GM12878 (cell line): ENCODE data around the gene MYH9. TPM values are rescaled to one million over a fixed set of nuclear protein-coding genes. Genes with fewer than 3 reads are reported as not detected.

Experiments
- ATAC-seq: fragments of 200-7000 bp; cut with Tn5 transposase; 3 replicates; pipeline ENCODE4 v1.9.1; 2020; ENCODE audit warnings: mild to moderate bottlenecking, moderate library complexity
- BruUV-seq: library from RNA; stranded (reverse); fragments of 400-500 nt; replicated peaks from 2 replicates; lab custom pipeline; 2021; lab: Mats Ljungman, UMichigan
- CTCF ChIA-PET: fragments of 300-600 bp; sonication (Branson Sonifier 250); formaldehyde crosslinking; extraction: SDS; loops from one replicate; lab custom pipeline; 2021; ENCODE audit warnings: inconsistent platforms; lab: Yijun Ruan, JAX
- POLR2A ChIA-PET: fragments of 350-600 bp; formaldehyde crosslinking; extraction: SDS; loops from one replicate; lab custom pipeline; 2021; ENCODE audit warnings: inconsistent platforms; lab: Charles Lee
- RAD21 ChIA-PET: fragments of 300-600 bp; sonication (Branson Sonifier 250); formaldehyde crosslinking; loops from one replicate; lab custom pipeline; 2023; ENCODE audit warnings: antibody characterized with exemption; ENCODE audit not compliant: unreplicated experiment; lab: Charles Lee
- SMC1A ChIA-PET: fragments of 300-600 bp; sonication (Branson Sonifier 250); formaldehyde crosslinking; loops from one replicate; lab custom pipeline; 2023; ENCODE audit not compliant: unreplicated experiment, uncharacterized antibody; lab: Charles Lee
- DNase-seq: peaks from one replicate; pipeline ENCODE4 v3.0.0-alpha.2; 2011; ENCODE audit warnings: low read depth, low spot score
- FAIRE-seq: peaks from 3 replicates; lab custom pipeline; 2011; peaks lifted over from hg19 to GRCh38; lab: Jason Lieb, UNC
- H2AFZ ChIP-seq: 2 replicates; pipeline ENCODE4 v1.6.0; 2011; ENCODE audit warnings: low read depth, low read length, control low read depth; ENCODE audit not compliant: control insufficient read depth
- H3K27ac ChIP-seq: 2 replicates; pipeline ENCODE4 v1.5.1; 2011; ENCODE audit warnings: control low read depth; ENCODE audit not compliant: control insufficient read depth, insufficient read depth
- H3K27me3 ChIP-seq, 2 experiments: replicated peaks in 1 of 2; 2 replicates each; pipeline versions ENCODE4 v1.6.0 to v1.6.1; 2011; ENCODE audit warnings: low read length in 1 of 2; ENCODE audit not compliant: control insufficient read depth in 2 of 2, insufficient read depth in 2 of 2
- H3K36me3 ChIP-seq, 2 experiments: 2 replicates each; pipeline ENCODE4 v1.5.1; 2011; ENCODE audit warnings: low read length in 1 of 2; ENCODE audit not compliant: control insufficient read depth in 2 of 2, insufficient read depth in 2 of 2
- H3K4me1 ChIP-seq: 2 replicates; pipeline ENCODE4 v1.6.1; 2011; ENCODE audit warnings: mild to moderate bottlenecking, low read length, moderate library complexity, mixed read lengths; ENCODE audit not compliant: control insufficient read depth, insufficient read depth
- H3K4me2 ChIP-seq: 2 replicates; pipeline ENCODE4 v1.6.0; 2011; ENCODE audit warnings: control low read depth; ENCODE audit not compliant: control insufficient read depth, insufficient read depth
- H3K4me3 ChIP-seq: fragments of 200-600 bp; sonication (generic); 2 replicates; pipeline ENCODE4 v1.5.1; 2016
- H3K79me2 ChIP-seq: 2 replicates; pipeline ENCODE4 v1.6.0; 2011; ENCODE audit warnings: low read length; ENCODE audit not compliant: control insufficient read depth, insufficient read depth
- H3K9ac ChIP-seq: 2 replicates; pipeline ENCODE4 v1.8.0; 2011; ENCODE audit warnings: low read length, control low read depth, mixed read lengths; ENCODE audit not compliant: control insufficient read depth, insufficient read depth
- H3K9me3 ChIP-seq: replicated peaks from 3 replicates; pipeline ENCODE4 v1.5.1; 2011; ENCODE audit warnings: mild to moderate bottlenecking, low read length; ENCODE audit not compliant: control insufficient read depth, insufficient read depth
- H4K20me1 ChIP-seq: 2 replicates; pipeline ENCODE4 v1.6.0; 2011; ENCODE audit not compliant: control insufficient read depth, insufficient read depth
- CREM ChIP-seq: IDR thresholded peaks from 2 replicates; pipeline ENCODE4 v1.6.1; 2014; ENCODE audit warnings: antibody characterized with exemption, low read depth
- HCFC1 ChIP-seq: fragments of 150-350 bp; IDR thresholded peaks from 2 replicates; pipeline ENCODE4 v1.6.1; 2014; ENCODE audit warnings: low read length
- KDM1A ChIP-seq: fragments of 200-600 bp; sonication (generic); IDR thresholded peaks from 2 replicates; pipeline ENCODE4 v1.6.1; 2016; ENCODE audit warnings: borderline replicate concordance
- LARP7 ChIP-seq: fragments of 450-650 bp; IDR thresholded peaks from 2 replicates; pipeline ENCODE4 v1.6.1; 2017; ENCODE audit warnings: mild to moderate bottlenecking
- NFYB ChIP-seq: IDR thresholded peaks from 2 replicates; pipeline ENCODE4 v1.6.1; 2011; ENCODE audit warnings: low read depth, mild to moderate bottlenecking, low read length, improper control_type of control experiment, moderate library complexity; ENCODE audit not compliant: insufficient read depth
- RCOR1 ChIP-seq: conservative IDR thresholded peaks from 2 replicates; pipeline ENCODE4 v1.6.1; 2012; ENCODE audit warnings: low read depth, low read length, improper control_type of control experiment
- STAT1 ChIP-seq: fragments of 450-650 bp; conservative IDR thresholded peaks from 2 replicates; pipeline ENCODE4 v1.6.1; 2014; ENCODE audit warnings: antibody characterized with exemption, mild to moderate bottlenecking
- WGBS: methylation state at CpG from one replicate; pipeline ENCODE4 v1.1.6; 2016; ENCODE audit warnings: low lambda C conversion rate; ENCODE audit not compliant: insufficient replicate concordance, insufficient coverage; ENCODE audit errors: missing lambda C conversion rate; 5-methylcytosine and 5-hydroxymethylcytosine counted together
- in situ Hi-C: fragments of 300-500 bp; cut with MboI; formaldehyde crosslinking; loops from 9 replicates; pipeline ENCODE4 v1.14.3; 2018; ENCODE audit warnings: mixed read lengths
- intact Hi-C: fragments of 100-400 bp; cut with micrococcal nuclease; formaldehyde crosslinking; loops from one replicate; pipeline ENCODE4 v1.14.2; 2022; ENCODE audit not compliant: unreplicated experiment
- polyA plus RNA-seq, 11 experiments: library from polyadenylated mRNA; depleted of rRNA in 4 of 11; unstranded in 6 of 11; stranded (reverse) in 5 of 11; fragments of >200 nt; fragmentation: Nextera tagmentation in 4 of 11; fragmentation: Illumina TruSeq in 1 of 11; extraction: Ambion mirVana in 4 of 11; extraction: Trizol in 1 of 11; gene quantifications; 1 replicate in 1 of 11; 2 replicates in 10 of 11; pipeline versions ENCODE4 v1.2.1 to v1.2.3, GENCODE V29; 2011 to 2016; ENCODE audit warnings: inconsistent platforms in 2 of 11, missing spikeins in 2 of 11, low read depth in 1 of 11
- total RNA-seq, 4 experiments: library from RNA; depleted of rRNA in 3 of 4; stranded (reverse); fragments of >200 nt in 3 of 4; fragmentation: Illumina TruSeq in 1 of 4; extraction: Trizol in 1 of 4; gene quantifications; 2 replicates each; pipeline versions ENCODE4 v1.2.1 to v1.2.3, GENCODE V29; 2013 to 2021
- TF ChIP-seq, protein P1 (sequence below): fragments of 450-650 bp; IDR thresholded peaks from 2 replicates; pipeline ENCODE4 v1.6.1; 2016; ENCODE audit warnings: mild to moderate bottlenecking
- TF ChIP-seq, protein P2 (sequence below): IDR thresholded peaks from 2 replicates; pipeline ENCODE4 v1.6.1; 2011; ENCODE audit warnings: low read depth, low read length, improper control_type of control experiment, borderline replicate concordance

The MYH9 gene
- total and polyA plus RNA-seq, 10 of the 15 experiments (the other 5 are each of a cell fraction or from before 2014, with no cell fraction given), result 5.1 to 525 (median 145) TPM

DNA sequence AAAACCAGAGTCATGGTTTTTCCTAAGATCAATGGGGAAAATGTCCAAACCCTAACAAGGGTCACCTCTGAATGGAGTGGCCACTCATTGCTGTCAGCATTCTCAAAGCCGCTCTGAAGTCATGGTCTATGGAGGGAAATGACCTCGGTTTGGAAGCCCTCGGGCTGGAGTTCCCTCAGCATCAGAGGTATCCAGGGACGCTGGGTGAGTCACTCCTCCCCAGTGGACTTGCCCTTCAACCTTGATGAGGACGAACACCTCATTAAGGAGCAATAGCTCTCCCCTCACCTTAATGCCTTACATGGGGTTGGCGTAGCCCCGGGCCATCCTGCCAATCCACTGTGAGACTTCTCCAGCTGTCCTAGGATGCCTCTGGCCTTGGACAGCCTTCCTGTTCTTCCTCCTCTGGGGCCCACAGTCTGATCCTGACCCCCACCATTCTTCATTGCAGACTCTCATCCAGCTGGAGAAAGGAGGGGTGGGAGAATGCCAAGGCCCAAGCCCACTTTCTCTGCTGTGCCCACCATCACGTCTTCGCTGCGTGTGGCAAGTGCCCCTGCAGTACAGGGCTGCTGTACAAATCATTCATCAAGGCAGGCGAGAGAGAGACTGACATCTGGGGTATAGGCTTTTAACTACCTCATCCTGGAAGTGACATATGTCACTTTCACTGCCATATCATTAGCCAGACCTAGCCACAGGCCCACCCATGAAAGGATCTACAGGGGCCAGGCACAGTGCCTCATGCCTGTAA is 25.4 kb upstream of the MYH9 start:
- no peak overlapping the region for H3K4me2 ChIP-seq
- no peak overlapping the region for H3K4me3 ChIP-seq
- no peak overlapping the region for H2AFZ ChIP-seq
- no peak for DNase-seq
- SMC1A ChIA-PET, result no interaction called here
- CTCF ChIA-PET, result no interaction called here
- no peak overlapping the region for H3K9ac ChIP-seq
- TF ChIP-seq LARP7, result no peak
- no peak for TF ChIP-seq STAT1
- TF ChIP-seq, protein P1, sequence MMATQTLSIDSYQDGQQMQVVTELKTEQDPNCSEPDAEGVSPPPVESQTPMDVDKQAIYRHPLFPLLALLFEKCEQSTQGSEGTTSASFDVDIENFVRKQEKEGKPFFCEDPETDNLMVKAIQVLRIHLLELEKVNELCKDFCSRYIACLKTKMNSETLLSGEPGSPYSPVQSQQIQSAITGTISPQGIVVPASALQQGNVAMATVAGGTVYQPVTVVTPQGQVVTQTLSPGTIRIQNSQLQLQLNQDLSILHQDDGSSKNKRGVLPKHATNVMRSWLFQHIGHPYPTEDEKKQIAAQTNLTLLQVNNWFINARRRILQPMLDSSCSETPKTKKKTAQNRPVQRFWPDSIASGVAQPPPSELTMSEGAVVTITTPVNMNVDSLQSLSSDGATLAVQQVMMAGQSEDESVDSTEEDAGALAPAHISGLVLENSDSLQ, result peak; percentile 52; the same call in 1 of the 2 replicates
- TF ChIP-seq, all 136 proteins: peak for 1
- 78% methylated on average over 11 of the region's 11 CpGs for WGBS
- H3K79me2 ChIP-seq, result no peaks in the 10 kb centered on the region
- peak; percentile 23; the same call in 1 of the 3 replicates for ATAC-seq
- ChIA-PET POLR2A (interaction anchor here (0.7 kb wide), 1 partner anchor 23 kb away, joined by 3 read pairs; no protein-coding TSS in a partner anchor), RAD21 (interaction anchor here (1.2 kb wide), 1 partner anchor 57 kb away, joined by 3 read pairs; no protein-coding TSS in a partner anchor)
- H3K4me1 ChIP-seq, result peaks cover 18% of the 10 kb centered on the region
- H3K27me3 ChIP-seq, result no peaks in the 10 kb centered on the region
- BruUV-seq, result no TSS peak
- no peaks in the 10 kb centered on the region for H3K36me3 ChIP-seq
- in situ Hi-C loops, result no loop called here
- intact Hi-C loops, result no loop called here
- H4K20me1 ChIP-seq, result no peaks in the 10 kb centered on the region
- H3K27ac ChIP-seq, result no peak overlapping the region
- no peaks in the 10 kb centered on the region for H3K9me3 ChIP-seq
- FAIRE-seq, result no peak

DNA sequence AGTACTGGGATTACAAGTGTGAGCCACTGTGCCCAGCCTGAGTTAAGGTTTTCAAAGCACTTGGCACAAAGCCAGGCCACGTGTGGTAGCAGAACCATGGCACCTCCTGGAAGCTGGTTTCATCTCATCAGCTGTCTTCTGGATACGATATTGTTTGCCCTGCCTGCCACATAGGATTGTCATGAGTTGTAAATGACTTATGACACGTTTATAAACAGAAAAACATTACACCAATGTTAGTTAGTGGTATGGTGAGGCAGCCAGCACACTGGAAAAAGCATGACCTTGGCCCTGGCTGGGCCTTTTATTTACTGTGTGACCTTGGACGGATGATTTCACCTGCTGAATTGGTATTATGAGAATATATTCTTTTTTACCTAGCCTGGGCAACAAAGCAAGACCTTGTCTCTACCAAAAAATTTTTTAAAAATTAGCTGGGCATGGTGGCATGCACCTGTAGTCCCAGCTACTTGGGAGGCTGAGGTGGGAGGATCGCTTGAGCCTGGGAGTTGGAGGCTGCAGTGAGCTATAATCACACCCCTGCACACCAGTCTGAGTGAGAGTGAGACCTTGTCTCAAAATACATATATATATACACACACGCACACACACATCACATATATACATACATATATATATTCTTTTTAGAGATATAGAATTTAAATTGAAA is 24.0 kb upstream of the MYH9 start:
- H3K9ac ChIP-seq, result no peak overlapping the region
- CTCF ChIA-PET, result no interaction called here
- no peak for ATAC-seq
- no TSS peak for BruUV-seq
- H2AFZ ChIP-seq, result no peak overlapping the region
- SMC1A ChIA-PET, result no interaction called here
- H3K27ac ChIP-seq, result no peak overlapping the region
- intact Hi-C loops (no loop called here), in situ Hi-C loops (no loop called here)
- no peaks in the 10 kb centered on the region for H3K36me3 ChIP-seq
- peaks cover 9% of the 10 kb centered on the region for H3K4me1 ChIP-seq
- no peaks in the 10 kb centered on the region for H3K79me2 ChIP-seq
- WGBS, result 71% methylated on average over 6 of the region's 6 CpGs
- TF ChIP-seq, protein P2, sequence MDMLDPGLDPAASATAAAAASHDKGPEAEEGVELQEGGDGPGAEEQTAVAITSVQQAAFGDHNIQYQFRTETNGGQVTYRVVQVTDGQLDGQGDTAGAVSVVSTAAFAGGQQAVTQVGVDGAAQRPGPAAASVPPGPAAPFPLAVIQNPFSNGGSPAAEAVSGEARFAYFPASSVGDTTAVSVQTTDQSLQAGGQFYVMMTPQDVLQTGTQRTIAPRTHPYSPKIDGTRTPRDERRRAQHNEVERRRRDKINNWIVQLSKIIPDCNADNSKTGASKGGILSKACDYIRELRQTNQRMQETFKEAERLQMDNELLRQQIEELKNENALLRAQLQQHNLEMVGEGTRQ, result no peak
- no peak for TF ChIP-seq HCFC1
- TF ChIP-seq CREM, result no peak
- no peak for TF ChIP-seq KDM1A
- no peak for TF ChIP-seq NFYB
- TF ChIP-seq RCOR1, result no peak
- no peak for FAIRE-seq
- RAD21 ChIA-PET, result no interaction called here
- no peak overlapping the region for H3K4me2 ChIP-seq
- H4K20me1 ChIP-seq, result no peaks in the 10 kb centered on the region
- no peaks in the 10 kb centered on the region for H3K27me3 ChIP-seq
- no peak overlapping the region for H3K4me3 ChIP-seq
- POLR2A ChIA-PET, result no interaction called here
- no peak for DNase-seq
- H3K9me3 ChIP-seq, result no peaks in the 10 kb centered on the region
